DOHH2 (cell line): ENCODE results near the gene UTP11.

ENCODE experiments used
- H3F3A ChIP-seq: fragments of 200-600 bp; sonication (generic), shearing (Covaris generic); 2 replicates; pipeline ENCODE4 v1.6.0; 2016; ENCODE audit warnings: antibody characterized with exemption, mild to moderate bottlenecking; ENCODE audit not compliant: control insufficient read depth, insufficient read depth
- H3K27ac ChIP-seq: fragments of 200-600 bp; sonication (generic); 2 replicates; pipeline ENCODE4 v1.5.1; 2014; ENCODE audit warnings: low read depth, mild to moderate bottlenecking, low read length, moderate library complexity
- H3K27me3 ChIP-seq: fragments of 200-600 bp; sonication (generic); 2 replicates; pipeline ENCODE4 v1.6.1; 2014; ENCODE audit warnings: mild to moderate bottlenecking, low read length, mixed read lengths; ENCODE audit not compliant: control insufficient read depth
- H3K36me3 ChIP-seq: fragments of 200-600 bp; sonication (generic); 2 replicates; pipeline ENCODE4 v1.6.1; 2014; ENCODE audit warnings: mild to moderate bottlenecking, low read length, moderate library complexity, mixed read lengths; ENCODE audit not compliant: control insufficient read depth
- H3K4me1 ChIP-seq: fragments of 200-600 bp; sonication (generic); 2 replicates; pipeline ENCODE4 v1.6.1; 2014; ENCODE audit warnings: mild to moderate bottlenecking, low read length, mixed read lengths; ENCODE audit not compliant: control insufficient read depth
- H3K4me2 ChIP-seq: fragments of 200-600 bp; sonication (generic); 2 replicates; pipeline ENCODE4 v1.6.0; 2014; ENCODE audit warnings: mild to moderate bottlenecking, low read length, moderate library complexity
- H3K4me3 ChIP-seq: fragments of 200-600 bp; sonication (generic); 2 replicates; pipeline ENCODE4 v1.5.1; 2014; ENCODE audit warnings: mild to moderate bottlenecking, low read length, mixed read lengths
- H3K79me2 ChIP-seq: fragments of 200-600 bp; sonication (generic); 2 replicates; pipeline ENCODE4 v1.6.1; 2014; ENCODE audit warnings: mild to moderate bottlenecking, low read length, mixed read lengths; ENCODE audit not compliant: control insufficient read depth
- H3K9me2 ChIP-seq: fragments of 200-600 bp; sonication (generic); replicated peaks from 2 replicates; pipeline ENCODE4 v1.6.1; 2014; ENCODE audit warnings: mild to moderate bottlenecking, low read length, mixed read lengths; ENCODE audit not compliant: control insufficient read depth
- H3K9me3 ChIP-seq: fragments of 200-600 bp; sonication (generic); 2 replicates; pipeline ENCODE4 v1.6.1; 2014; ENCODE audit warnings: antibody characterized with exemption, low read length, mixed read lengths; ENCODE audit not compliant: control insufficient read depth, insufficient read depth
- H4K20me1 ChIP-seq: fragments of 200-600 bp; sonication (generic); 2 replicates; pipeline ENCODE4 v1.6.0; 2014; ENCODE audit warnings: low read depth, mild to moderate bottlenecking, antibody characterized with exemption, low read length, moderate library complexity; ENCODE audit not compliant: control insufficient read depth, insufficient read depth
- CTCF ChIP-seq: fragments of 200-600 bp; sonication (generic); IDR thresholded peaks from one replicate; pipeline ENCODE4 v1.5.1; 2014; ENCODE audit warnings: antibody characterized with exemption, mild to moderate bottlenecking, low read depth, low read length; ENCODE audit not compliant: poor library complexity, severe bottlenecking
- EZH2phosphoT487 ChIP-seq: fragments of 200-600 bp; sonication (generic); IDR thresholded peaks from 2 replicates; pipeline ENCODE4 v1.6.1; 2017; ENCODE audit warnings: borderline replicate concordance, mild to moderate bottlenecking, antibody characterized with exemption, low read length, moderate library complexity, mixed read lengths

Gene UTP11

GRCh38 chr1:37987679-37988078 is 24.9 kb upstream of the UTP11 start:
- Histone ChIP-seq H3K27me3 (no peaks in the 10 kb centered on the region), H3K9me2 (no peaks in the 10 kb centered on the region), H3K79me2 (peaks cover 31% of the 10 kb centered on the region), H3K4me1 (peaks cover 13% of the 10 kb centered on the region), H3F3A (peaks cover 11% of the 10 kb centered on the region; the same call in 1 of the 2 replicates), H3K4me2 (peak overlapping the region; percentile 82), H3K4me3 (no peak overlapping the region), H4K20me1 (no peaks in the 10 kb centered on the region), H3K9me3 (no peaks in the 10 kb centered on the region), H3K27ac (no peak overlapping the region), H3K36me3 (peaks cover 59% of the 10 kb centered on the region)
- TF ChIP-seq EZH2phosphoT487: no peak

- Histone ChIP-seq H3K4me3 (peak overlapping the region; percentile 89), H3F3A (peaks cover 11% of the 10 kb centered on the region; the same call in 1 of the 2 replicates), H3K9me3 (no peaks in the 10 kb centered on the region), H3K4me1 (peaks cover 13% of the 10 kb centered on the region), H3K27me3 (no peaks in the 10 kb centered on the region), H4K20me1 (no peaks in the 10 kb centered on the region), H3K36me3 (peaks cover 45% of the 10 kb centered on the region), H3K4me2 (peak overlapping the region; percentile 82), H3K79me2 (peaks cover 31% of the 10 kb centered on the region), H3K27ac (peak overlapping the region; percentile 64), H3K9me2 (no peaks in the 10 kb centered on the region)
- TF ChIP-seq CTCF (no peak), EZH2phosphoT487 (no peak)
Observed at GRCh38 chr1:37989361-37989930, 23.1 kb upstream of the UTP11 start.

- Histone ChIP-seq H3K4me3 (no peak overlapping the region), H3K9me2 (no peaks in the 10 kb centered on the region), H3F3A (0 out of 2 replicates have a peak, but pooled peaks cover 11% of the 10 kb centered on the region), H4K20me1 (no peaks in the 10 kb centered on the region), H3K27ac (no peak overlapping the region), H3K27me3 (no peaks in the 10 kb centered on the region), H3K36me3 (no peaks in the 10 kb centered on the region), H3K4me1 (peaks cover 15% of the 10 kb centered on the region), H3K4me2 (no peak overlapping the region), H3K79me2 (no peaks in the 10 kb centered on the region), H3K9me3 (no peaks in the 10 kb centered on the region)
- TF ChIP-seq EZH2phosphoT487 (no peak), CTCF (no peak)
Observed at GRCh38 chr1:37994886-37995566, 17.5 kb upstream of the UTP11 start.

- Histone ChIP-seq H3K4me3 (no peak overlapping the region), H3K36me3 (no peaks in the 10 kb centered on the region)
Observed at GRCh38 chr1:37995751-37996345, 16.7 kb upstream of the UTP11 start.

More at GRCh38 chr1:37995751-37996345, 16.7 kb upstream of the UTP11 start:
- Histone ChIP-seq H3K9me2 (no peaks in the 10 kb centered on the region), H3K27ac (no peak overlapping the region), H3K79me2 (no peaks in the 10 kb centered on the region), H3K4me2 (no peak overlapping the region), H3K9me3 (no peaks in the 10 kb centered on the region), H4K20me1 (no peaks in the 10 kb centered on the region), H3K4me1 (peaks cover 16% of the 10 kb centered on the region), H3F3A (0 out of 2 replicates have a peak, but pooled peaks cover 11% of the 10 kb centered on the region), H3K27me3 (no peaks in the 10 kb centered on the region)
- TF ChIP-seq CTCF (no peak), EZH2phosphoT487 (no peak)
